GM21390 (cell line): Measurements from ENCODE around the gene PTBP3.
"Not testable (repeated sequence)": the region's sequence is repeated elsewhere in the genome, so short reads cannot be mapped to it uniquely, and the experiment has no call there.

ENCODE experiments used
- ATAC-seq: cut with Tn5 transposase; IDR thresholded peaks from one replicate; pipeline ENCODE4 v1.9.1; 2021; ENCODE audit not compliant: unreplicated experiment

The PTBP3 gene, protein sequence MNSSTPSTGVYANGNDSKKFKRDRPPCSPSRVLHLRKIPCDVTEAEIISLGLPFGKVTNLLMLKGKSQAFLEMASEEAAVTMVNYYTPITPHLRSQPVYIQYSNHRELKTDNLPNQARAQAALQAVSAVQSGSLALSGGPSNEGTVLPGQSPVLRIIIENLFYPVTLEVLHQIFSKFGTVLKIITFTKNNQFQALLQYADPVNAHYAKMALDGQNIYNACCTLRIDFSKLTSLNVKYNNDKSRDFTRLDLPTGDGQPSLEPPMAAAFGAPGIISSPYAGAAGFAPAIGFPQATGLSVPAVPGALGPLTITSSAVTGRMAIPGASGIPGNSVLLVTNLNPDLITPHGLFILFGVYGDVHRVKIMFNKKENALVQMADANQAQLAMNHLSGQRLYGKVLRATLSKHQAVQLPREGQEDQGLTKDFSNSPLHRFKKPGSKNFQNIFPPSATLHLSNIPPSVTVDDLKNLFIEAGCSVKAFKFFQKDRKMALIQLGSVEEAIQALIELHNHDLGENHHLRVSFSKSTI

GRCh38 chr9:112332977-112333638 is at the start of gene PTBP3:
PTBP3 (minus strand) TSS chr9:112333619; CDS start chr9:112297865, 35,754 bp downstream.
- peak; percentile 56 for ATAC-seq

- ATAC-seq = no peak
Measured at GRCh38 chr9:112382501-112383364, 49.3 kb upstream of the PTBP3 start.

DNA sequence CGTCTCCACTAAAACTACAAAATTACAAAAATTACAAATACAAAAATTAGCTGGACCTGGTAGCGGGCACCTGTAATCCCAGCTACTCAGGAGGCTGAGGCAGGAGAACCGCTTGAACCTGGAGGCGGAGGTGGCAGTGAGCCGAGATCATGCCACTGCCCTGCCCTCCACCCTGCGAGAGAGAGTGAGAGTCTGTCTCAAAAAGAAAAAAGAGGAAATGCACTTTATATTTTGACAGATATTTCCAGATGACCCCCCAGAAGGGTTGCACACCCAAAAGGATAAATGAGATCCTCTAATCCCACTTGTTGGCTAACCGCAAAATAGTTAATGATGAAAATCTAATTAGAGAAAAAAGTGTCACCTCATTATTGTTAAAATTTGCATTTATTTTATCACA is 48.6 kb upstream of the PTBP3 start:
- ATAC-seq = no peak

DNA sequence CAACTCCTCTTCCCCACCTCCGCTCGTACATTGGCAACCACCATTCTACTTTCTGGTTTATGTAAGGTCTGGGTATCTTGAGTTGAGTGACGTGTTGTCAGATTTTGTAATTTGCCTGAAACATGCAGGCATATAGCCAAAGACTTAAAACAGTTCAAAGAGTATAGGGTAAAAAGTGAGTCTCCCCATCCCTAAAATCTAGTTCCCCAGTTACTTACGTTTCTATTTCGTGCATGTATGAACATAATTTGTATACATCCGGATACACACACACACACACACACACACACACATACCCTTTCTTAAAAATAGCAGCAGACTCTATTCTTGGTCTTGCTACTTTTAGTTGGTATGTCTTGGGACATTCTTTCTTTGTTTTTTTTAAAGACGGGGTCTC is 47.4 kb upstream of the PTBP3 start:
- no peak for ATAC-seq

GRCh38 chr9:112380102-112380824 is 46.8 kb upstream of the PTBP3 start, which contains the start of gene HSDL2:
HSDL2 (plus strand) TSS chr9:112380108; CDS start chr9:112380164, 56 bp downstream.
- ATAC-seq = peak; percentile 18

DNA sequence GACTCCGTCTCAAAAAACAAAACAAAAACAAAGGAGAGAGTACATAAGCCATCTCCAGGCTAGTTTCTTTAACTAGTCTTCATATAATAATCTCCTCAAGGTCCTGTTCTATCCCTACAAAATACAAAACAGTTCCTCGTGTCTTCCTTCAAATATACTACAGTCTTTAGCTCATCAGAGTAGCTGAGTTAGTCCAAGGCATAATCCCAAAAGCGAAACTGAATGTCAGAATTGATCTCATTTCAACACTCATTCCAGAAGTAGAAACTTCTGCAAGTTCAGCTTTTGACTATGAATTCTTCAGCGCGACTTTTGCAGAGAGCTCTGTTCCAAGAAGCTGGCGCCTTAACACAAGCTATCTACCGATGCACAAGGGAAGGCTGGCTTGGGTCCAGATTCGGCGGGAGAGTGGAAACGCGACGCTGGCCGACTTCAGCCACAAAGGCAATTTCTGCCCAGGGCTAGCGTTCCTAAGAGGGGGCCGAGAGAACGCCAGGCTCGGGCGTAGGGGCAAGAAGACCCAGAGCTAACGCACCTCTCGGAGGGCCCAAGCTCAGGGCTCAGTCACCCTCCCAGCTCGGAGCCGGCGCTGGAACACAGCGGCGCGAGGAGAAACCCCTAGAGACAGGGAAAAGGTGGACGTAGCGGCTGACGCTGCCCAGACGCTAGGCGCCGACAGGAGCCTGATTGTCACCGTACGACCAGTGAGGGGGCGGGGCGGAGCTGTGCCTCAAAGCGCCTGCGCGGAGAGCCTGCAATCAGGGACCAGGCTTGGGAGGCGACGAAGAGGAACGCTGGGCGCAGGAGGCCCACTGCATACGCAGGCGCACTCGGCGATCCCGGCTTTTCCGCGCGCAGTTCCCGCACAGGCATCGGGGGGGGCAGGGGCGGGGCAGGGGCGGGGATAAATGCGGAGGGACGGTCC is 46.0 kb upstream of the PTBP3 start:
- peak; percentile 75 for ATAC-seq

DNA sequence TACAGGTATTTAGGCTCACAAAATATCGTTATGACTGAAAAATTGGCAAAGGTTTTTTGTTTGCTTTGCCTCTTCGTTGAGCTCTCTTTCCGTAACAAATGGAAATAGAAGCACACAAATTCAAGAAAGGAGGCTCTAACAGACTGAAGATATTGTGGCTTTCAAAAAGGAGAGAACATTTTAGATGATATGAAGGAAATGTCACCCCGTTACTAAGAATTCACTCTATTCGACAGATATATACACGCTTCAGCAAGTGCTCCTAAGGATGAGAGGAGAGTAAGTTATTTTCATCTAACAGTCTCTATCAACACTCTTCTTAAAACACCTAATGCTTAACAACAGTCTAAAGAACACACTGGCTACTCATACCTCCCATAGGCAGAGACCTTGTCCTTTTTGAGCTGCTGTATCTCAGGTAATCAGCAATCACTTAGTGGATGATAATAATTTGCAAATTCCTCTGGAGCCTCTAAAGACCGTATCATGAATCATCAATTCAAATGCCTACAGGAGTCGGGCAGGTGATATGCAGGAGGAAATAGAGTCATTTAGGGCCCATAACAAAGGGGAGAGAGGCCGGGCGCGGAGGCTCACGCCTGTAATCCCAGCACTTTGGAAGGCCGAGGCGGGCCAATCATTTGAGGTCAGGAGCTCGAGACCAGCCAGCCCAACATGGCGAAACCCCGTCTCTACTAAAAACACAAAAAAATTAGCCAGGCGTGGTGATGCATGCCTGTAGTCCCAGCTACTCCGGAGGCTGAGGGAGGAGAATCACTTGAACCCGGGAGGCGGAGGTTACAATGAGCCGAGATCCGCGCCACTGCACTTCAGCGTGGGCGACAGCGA is 45.1 kb upstream of the PTBP3 start:
- peak; percentile 20 for ATAC-seq

DNA sequence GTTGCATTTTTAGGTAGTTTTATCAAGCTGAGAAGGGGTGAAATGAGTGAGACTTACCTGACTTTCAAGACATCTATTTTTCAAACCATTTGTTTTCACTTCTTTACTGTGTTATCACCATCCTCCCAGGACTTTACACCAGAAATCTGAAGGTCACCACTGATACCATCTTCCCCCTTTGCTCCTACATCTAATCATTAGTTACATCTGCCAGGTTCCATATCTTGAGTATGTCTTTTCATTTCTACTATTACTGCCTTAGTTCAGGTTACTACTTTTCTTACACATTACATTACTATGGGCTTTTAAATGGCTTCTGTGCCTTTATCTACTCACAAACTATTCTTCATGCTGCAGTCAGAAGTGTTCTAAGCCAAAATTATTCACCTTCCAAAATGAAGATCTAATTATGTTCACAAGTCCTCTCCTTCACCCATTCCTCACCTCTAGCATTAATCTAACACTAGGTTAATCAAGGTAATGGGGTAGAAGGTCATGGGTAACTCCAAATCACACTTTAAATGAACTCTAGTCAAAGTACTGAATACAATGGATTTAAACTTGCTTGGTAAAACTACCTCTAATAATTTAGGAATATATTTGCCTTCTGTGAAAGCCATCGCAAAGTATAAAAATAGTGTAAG is 44.4 kb upstream of the PTBP3 start:
- ATAC-seq = no peak

GRCh38 chr9:112377087-112377486 is 43.7 kb upstream of the PTBP3 start:
- no peak for ATAC-seq

DNA sequence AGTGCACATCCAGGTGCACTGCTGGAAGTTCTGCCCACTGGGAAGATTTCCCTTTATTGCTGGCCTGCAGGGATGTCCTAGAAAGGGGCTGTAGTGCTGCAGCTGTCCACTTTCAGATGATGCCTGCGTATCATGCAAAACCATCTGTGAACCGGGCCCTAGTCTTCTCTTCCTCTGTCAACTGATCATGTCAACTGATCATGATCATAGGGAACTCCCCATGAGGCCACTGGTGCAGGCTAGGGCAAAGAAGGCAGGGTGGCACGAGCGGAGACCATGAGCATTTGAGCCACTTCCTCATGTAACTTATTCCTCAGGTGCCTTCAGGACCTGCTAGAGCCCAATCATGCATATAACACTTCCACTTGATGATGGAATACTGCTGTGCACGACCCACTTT is 41.9 kb upstream of the PTBP3 start:
- ATAC-seq = no peak

GRCh38 chr9:112374232-112374631 is 40.8 kb upstream of the PTBP3 start:
- not testable (repeated sequence) for ATAC-seq

DNA sequence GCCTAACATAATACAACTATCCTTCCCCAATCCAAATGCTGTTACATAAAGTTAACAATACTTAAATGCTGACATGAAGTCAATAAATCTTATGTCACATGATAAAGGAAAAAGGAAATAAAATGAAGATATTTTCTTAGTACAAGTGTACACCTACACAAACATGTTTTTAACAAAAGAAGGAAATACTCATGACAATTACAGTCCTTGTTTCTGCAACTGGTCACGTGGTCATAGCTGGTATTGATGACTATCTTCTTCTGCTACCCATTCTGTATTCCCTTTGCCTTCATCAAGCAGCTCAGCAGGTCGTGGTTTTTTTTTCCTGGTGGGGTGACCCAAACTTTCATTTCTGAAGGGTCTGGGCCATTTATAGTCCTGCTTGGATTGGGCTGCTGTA is 40.2 kb upstream of the PTBP3 start:
- ATAC-seq = not testable (repeated sequence)

DNA sequence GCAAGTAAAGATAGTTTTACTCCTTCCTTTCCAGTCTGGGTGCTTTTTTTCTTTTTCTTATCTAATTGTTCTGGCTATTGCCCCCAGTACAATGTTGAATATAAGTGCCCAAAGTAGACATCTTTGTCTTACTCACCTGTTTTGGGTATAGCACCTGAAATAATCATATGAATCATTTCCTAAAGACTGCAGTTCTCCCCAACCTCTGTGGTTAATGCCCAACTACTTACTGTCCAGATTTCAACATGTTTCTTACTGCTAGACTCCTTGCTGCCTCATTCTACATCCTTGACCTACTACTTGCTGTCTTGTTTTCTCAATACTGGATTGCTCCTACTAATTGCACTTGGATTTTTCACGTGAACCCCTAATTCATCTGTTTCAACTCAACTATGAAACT is 37.6 kb upstream of the PTBP3 start:
- no peak for ATAC-seq

DNA sequence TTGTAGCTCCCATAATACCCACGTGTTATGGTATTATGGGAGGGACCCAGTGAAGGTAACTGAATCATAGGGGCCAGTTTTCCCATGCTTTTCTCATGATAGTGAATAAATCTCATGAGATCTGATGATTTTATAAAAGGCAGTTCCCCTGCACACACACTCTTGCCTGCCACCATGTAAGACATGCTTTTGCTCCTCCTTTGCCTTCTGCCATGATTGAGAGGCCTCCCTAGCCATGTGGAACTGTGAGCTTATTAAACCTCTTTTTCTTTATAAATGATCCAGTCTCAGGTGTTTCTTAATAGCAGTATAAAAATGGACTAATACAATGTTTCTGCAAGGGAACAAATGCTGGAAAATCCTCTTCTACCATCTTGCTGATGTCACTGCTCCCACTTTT is 36.4 kb upstream of the PTBP3 start:
- no peak for ATAC-seq

DNA sequence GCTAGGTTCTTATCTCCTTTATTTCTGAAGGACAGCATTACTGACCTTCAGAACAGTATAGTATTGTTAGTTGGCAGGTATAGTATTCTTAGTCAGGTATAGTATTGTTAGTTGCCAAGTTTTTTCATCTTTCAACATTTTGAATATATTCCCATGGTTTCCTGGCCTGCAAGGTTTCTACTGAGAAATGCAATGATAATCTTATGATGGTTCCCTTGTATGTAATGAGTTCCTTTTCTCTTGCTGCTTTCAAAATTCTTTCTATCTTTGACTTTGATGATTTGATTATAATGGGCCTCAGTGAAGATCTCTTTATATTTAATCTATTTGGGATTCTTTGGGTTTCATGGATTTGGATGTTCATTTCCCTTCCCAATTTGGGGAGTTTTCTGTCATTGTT is 34.0 kb upstream of the PTBP3 start:
- ATAC-seq = no peak

DNA sequence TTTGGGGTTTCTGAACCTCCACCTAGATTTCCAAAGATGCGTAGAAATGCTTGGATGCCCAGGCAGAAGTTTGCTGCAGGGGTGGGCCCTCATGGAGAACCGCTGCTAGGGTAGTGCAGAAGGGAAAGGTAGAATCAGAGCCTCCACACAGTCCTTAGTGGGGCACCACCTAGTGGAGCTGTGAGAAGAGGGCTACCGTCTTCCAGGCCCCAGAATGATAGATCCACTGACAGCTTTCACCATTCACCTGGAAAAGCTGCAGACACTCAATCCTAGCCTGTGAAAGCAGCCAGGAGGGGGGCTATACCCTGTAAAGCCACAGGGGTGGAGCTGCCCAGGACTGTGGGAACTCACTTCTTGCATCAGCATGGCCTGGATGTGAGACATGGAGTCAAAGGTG is 33.2 kb upstream of the PTBP3 start:
- no peak for ATAC-seq

DNA sequence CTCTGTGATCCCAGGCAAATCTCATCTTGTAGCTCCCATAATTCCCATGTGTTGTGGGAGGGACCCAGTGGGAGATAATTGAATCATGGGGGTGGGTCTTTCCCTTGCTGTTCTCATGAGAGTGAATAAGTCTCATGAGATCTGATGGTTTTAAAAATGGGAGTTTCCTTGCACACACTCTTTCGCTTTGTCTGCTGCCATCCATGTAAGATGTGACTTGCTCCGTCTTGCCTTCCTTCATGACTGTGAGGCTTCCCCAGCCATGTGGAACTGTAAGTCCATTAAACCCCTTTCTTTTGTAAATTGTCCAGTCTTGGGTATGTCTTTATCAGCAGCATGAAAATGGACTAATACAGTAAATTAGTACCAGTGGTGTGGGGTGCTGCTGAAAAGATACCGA is 31.8 kb upstream of the PTBP3 start:
- ATAC-seq = not testable (repeated sequence)

- ATAC-seq = no peak
Measured at GRCh38 chr9:112364761-112365160, 31.3 kb upstream of the PTBP3 start.
